ENCODE measurements around the gene TBC1D13. TPM values are rescaled to one million over a fixed set of nuclear protein-coding genes. Genes with fewer than 3 reads are reported as not detected.

TBC1D13 gene
- total and polyA plus RNA-seq, 9 of the 15 experiments (the other 6 are each of a cell fraction or from before 2014, with no cell fraction given) = 2.3 to 28.7 (median 11.4) TPM

GRCh38 chr9:128771745-128772519 lies 15.1 kb upstream of the TBC1D13 start, which contains the start of gene ZER1 (continued):
- TF ChIP-seq MLX (CRISPR knock-in tag; conservative IDR thresholded peaks at IDR 0.05) (no peak), ZNF699 (CRISPR knock-in tag; IDR thresholded peaks at IDR 0.05; ENCODE audit: insufficient replicate concordance) (no peak), CHD1 (IDR thresholded peaks at IDR 0.05; ENCODE audit: low read length) (no peak), EGR1 (conservative IDR thresholded peaks at IDR 0.05) (peak; percentile 79), HMG20A (CRISPR knock-in tag; conservative IDR thresholded peaks at IDR 0.05) (no peak), MAFG (tag; conservative IDR thresholded peaks at IDR 0.05) (no peak), ASH1L (IDR thresholded peaks at IDR 0.05; ENCODE audit: borderline replicate concordance, low read depth, partially characterized antibody) (no peak), WHSC1 (IDR thresholded peaks at IDR 0.05; ENCODE audit: low read length) (no peak), PATZ1 (CRISPR knock-in tag; IDR thresholded peaks at IDR 0.05; ENCODE audit: borderline replicate concordance) (no peak), BRF1 (IDR thresholded peaks at IDR 0.05; ENCODE audit: borderline replicate concordance, extremely low read depth, insufficient read length) (no peak), CHCHD3 (CRISPR knock-in tag; IDR thresholded peaks at IDR 0.05) (no peak), MTF1 (CRISPR knock-in tag; IDR thresholded peaks at IDR 0.05; ENCODE audit: borderline replicate concordance) (no peak), ZNF77 (CRISPR knock-in tag; IDR thresholded peaks at IDR 0.05) (no peak), TRIM28 (IDR thresholded peaks at IDR 0.05) (no peak), ZNF324 (CRISPR knock-in tag; IDR thresholded peaks at IDR 0.05) (no peak), ZNF76 (CRISPR knock-in tag; IDR thresholded peaks at IDR 0.05; ENCODE audit: borderline replicate concordance) (peak; percentile 43; the same call in 1 of the 2 replicates), BCLAF1 (IDR thresholded peaks at IDR 0.05; ENCODE audit: borderline replicate concordance in 1 of 2, control insufficient read depth in 1 of 2, low read depth in 2 of 2, low read length in 1 of 2) (peak in 1 of 2 experiments; percentile 96; a peak in 2 of 4 replicates), MED1 (CRISPR knock-in tag; IDR thresholded peaks at IDR 0.05; ENCODE audit: borderline replicate concordance) (no peak; the same call in 1 of the 2 replicates), NFYB (IDR thresholded peaks at IDR 0.05; ENCODE audit: extremely low read depth, insufficient read length) (no peak), USF2 (CRISPR knock-in tag; IDR thresholded peaks at IDR 0.05) (no peak), ZSCAN32 (CRISPR knock-in tag; IDR thresholded peaks at IDR 0.05) (no peak), GTF2E2 (tag; IDR thresholded peaks at IDR 0.05) (peak; percentile 96)
